GM21529 (cell line): Measurements from ENCODE around the gene SHISA4.
"Not testable (repeated sequence)": the region's sequence is repeated elsewhere in the genome, so short reads cannot be mapped to it uniquely, and the experiment has no call there.

Experiments used
- ATAC-seq: cut with Tn5 transposase; IDR thresholded peaks from one replicate; pipeline ENCODE4 v1.9.1; 2021; ENCODE audit not compliant: unreplicated experiment

Gene SHISA4

GRCh38 chr1:201898240-201898894 is 9.7 kb downstream of the SHISA4 start:
- no peak for ATAC-seq

- no peak for ATAC-seq
Observed at GRCh38 chr1:201898992-201899391, 10.3 kb downstream of the SHISA4 start.

DNA sequence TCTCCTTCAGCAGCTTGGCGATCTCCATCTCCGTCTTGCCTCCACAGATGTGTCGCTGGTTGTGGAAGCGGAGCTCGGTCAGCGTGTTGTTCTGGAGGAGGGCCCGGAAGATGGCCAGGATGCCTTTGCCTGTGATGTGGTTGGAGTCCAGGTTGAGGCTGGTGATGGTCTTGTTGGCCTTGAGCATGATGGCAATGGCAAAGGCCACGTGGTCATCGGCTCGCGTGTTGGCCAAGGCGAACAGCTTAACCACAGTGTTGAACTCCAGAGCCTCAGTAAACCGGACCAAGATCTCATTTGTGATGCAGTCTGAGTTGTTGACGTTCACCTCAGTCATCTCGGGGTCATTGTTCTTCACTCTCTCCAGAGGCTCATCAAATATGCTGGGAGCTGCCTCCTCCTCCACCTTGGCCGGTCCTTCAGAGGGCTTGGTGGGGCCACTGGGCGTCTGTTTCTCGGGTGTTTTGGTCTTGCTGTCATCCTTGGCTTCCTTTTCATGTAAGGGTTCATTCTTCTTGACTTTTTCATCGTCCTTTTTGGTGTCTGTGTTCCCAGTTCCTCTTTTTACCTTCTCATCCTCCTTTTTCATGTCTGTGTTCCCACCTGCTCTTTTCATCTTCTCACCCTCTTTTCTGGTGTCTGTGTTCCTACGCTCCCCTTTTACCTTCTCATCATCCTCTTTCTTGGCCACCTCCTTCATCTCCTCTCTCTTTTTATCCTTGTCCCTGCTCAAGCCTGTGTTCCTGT is 11.2 kb downstream of the SHISA4 start:
- no peak for ATAC-seq

GRCh38 chr1:201900476-201900875 is 11.8 kb downstream of the SHISA4 start:
- no peak for ATAC-seq

GRCh38 chr1:201901036-201901435 is 12.3 kb downstream of the SHISA4 start:
- ATAC-seq, result not testable (repeated sequence)

GRCh38 chr1:201902198-201902597 is 13.5 kb downstream of the SHISA4 start:
- ATAC-seq, result no peak

DNA sequence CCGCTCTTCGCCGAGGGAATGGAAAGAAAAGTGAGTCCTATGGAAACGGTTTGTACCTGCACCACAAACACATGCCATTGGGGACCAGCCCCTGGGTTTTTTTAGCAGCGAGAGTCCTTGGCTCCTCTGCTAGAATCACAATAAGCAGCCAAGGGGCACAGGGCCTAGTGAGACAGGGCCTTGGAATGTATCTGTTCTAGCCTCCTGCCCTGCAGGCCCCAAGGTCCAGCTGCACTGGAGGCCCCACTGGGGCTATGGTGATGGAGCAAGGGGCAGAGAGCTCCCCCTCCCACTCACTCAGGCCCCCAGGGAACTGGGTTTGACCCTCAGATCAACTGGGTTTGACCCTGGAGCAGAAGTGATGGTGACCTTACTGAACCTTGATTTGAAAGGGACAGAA is 14.4 kb downstream of the SHISA4 start:
- no peak for ATAC-seq

DNA sequence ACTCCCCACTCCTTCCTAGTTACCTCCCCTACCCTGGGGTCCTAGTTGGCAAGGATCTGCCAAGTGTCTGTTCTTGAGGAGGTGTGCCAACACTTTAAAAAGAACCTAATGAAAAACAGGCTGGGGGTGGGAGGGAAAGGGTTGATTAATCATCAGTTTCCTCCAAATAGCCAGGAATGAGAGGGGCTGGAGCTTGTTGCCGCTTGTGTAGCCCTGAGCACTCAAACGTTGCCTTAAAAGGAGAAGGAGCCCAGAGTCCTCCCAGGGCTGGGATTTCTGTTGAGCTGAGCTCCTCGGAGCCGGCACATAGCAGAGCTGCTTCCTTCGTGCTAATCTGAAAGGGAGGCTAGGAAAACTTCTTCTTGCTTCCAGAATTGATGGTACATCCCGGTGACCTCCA is 15.9 kb downstream of the SHISA4 start:
- ATAC-seq, result no peak

GRCh38 chr1:201905234-201905890 is 16.7 kb downstream of the SHISA4 start:
- ATAC-seq, result no peak

GRCh38 chr1:201906336-201906735 is 17.6 kb downstream of the SHISA4 start:
- ATAC-seq, result no peak

DNA sequence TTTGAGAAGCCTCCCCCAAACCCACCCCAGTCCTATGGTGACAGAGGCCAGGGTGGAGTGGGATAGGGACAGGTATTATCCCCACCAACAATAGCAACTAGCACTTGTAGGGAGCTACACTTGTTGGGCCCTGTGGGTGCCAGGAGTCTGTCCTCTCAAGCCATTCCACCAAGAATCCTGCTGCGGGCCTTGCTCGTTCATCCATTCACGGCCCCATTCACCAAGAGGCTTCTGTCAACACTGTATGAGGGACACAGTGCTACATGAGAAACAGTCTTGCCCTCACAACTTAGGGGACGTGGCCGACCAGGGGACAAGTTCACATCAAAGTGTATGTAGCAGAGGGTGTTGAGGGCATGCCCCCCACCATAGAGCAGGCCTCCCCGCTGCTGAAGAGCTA is 18.9 kb downstream of the SHISA4 start:
- no peak for ATAC-seq

- no peak for ATAC-seq
Observed at GRCh38 chr1:201911826-201912571, 23.3 kb downstream of the SHISA4 start.

DNA sequence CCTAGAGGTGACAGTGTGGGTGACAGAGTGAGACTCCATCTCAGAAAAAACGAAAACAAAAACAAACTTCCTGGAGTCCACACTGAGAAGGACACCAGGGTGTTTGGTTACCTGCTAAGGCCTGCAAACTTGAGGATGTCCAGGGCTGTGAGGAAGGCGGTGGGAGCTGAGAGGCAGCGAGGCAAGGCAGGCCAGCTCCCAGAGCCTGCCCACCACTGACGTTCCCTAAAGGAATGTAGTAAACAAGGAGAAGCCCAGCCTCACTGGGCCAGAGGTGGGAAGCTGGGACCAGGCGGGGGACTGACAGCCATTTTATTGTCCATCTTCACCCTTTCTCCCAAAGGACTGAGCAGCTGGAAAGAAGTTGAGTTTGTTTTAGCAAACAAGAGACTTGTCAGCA is 24.1 kb downstream of the SHISA4 start:
- no peak for ATAC-seq

DNA sequence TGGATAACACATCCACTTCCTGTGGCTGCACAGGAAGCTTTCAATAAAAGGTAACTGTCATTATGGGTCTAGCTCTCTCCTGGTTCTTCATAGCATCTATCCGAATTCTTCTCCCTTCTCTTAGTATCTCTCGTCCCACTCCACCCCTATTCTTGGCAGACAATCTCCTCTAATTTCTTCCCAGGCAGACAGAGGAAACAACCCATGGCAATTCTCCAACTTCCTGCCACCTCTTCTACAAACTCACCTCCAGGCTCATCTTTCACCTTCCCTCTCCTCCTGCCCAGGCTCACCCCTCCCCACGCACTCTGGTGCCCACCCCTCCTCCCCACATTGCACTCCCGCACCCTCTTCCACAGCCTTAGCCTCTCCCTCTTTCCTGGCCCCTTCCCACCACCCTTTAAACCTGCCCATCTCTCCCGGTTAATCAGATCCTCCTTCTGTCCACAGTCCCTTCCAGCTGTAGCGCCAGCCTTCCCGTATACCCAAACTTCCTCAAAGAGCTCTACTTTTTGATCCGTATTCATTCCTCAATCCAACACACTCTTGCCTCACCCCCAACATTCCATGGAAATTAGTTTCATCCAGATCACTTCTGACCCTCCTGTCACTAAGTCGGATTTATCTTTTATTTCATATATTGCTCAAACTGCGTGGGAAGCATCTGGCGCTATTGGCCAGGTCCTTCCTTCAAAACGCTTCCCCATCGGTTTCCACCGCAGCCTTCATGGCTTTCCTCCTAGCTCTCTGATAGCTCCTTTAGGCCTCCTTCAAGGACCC is 25.9 kb downstream of the SHISA4 start:
- ATAC-seq, result no peak

DNA sequence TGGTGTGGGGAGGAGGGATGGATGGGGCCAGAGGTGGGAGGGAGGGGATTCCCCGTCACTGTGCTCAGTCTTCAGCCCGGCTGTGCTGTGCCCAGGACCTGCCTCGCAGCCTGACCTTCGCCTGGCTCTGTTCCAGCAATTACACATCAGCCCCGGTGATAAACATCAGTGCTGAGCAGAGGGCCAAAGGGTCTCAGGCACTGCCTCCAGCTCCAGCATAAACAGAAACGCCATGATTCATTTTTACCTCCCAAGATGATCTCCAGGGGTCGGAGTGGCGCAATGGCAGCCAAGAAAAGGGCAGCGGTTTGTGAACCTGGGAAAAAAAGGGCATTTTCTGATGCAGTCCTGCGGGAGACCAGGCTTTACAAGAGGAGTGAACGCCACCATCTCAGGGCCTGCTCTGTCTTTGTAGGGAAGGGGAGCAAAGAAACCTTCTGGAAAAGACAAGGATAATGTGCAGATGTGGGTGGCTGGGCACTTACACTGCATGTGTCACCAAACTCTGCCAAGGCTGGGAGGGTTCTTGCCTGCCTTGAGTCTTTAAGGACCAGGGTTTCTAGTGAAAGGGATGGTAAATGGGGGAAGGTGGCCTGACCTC is 28.1 kb downstream of the SHISA4 start:
- no peak for ATAC-seq

- no peak for ATAC-seq
Observed at GRCh38 chr1:201917362-201918033, 28.8 kb downstream of the SHISA4 start.

- no peak for ATAC-seq
Observed at GRCh38 chr1:201918343-201918742, 29.6 kb downstream of the SHISA4 start.

DNA sequence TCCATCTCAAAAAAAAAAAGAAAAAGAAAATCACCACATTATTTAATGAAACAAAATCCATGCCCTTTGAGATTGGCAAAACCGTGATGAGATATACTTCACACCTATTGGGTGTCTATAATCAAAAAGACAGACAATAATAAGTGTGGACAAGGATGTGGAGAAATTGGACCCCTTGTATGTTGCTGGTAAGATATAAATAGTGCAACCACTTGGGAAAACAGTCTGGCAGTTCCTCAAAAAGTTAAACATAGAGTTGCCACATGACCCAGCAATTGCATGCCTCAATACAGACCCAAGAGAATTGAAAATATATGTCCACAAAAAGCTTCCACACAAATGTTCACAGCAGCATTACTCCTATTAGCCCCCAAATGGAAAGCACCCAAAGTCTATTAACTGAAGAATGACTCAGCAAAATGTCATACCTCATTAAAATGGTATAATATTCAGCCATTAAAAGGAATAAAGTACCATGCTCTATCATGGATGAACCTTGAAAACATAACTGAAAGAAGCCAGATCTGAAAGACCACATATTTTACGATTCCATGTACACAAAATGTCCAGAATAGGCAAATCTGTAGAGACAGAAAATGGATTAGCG is 33.4 kb downstream of the SHISA4 start:
- no peak for ATAC-seq

DNA sequence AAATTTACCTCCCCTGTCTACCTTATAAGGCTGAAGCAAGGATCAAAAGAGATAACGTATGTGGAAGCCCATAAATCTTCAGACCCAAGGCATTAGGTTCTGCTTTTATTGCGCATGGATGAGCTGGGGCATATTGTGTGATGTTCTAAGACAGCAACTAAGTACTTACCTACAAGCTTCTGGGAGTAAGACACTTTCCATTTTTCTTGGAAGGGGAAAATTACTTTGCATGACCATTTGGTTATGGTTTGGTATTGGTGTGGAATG is 36.5 kb downstream of the SHISA4 start:
- ATAC-seq, result no peak
